ENCODE results near the gene CCDC87. TPM values are rescaled to one million over a fixed set of nuclear protein-coding genes. Genes with fewer than 3 reads are reported as not detected.

The CCDC87 gene
- total RNA-seq, 4 donors from 2014 or later, result 0.27 to 1.2 (median 1.1) TPM

GRCh38 chr11:66561178-66561974 is 31.5 kb downstream of the CCDC87 start:
- H3K9me3 ChIP-seq, result no peaks in the 10 kb centered on the region
- no peak overlapping the region for H3K4me3 ChIP-seq
- ATAC-seq, result no peak
- H3K27me3 ChIP-seq, result peaks cover 13% of the 10 kb centered on the region
- peaks cover 0 to 36% of the 10 kb centered on the region in 2 donors for H3K36me3 ChIP-seq
- TF ChIP-seq POLR2AphosphoS5 (IDR thresholded peaks at IDR 0.05), result no peak
- TF ChIP-seq, protein P1, sequence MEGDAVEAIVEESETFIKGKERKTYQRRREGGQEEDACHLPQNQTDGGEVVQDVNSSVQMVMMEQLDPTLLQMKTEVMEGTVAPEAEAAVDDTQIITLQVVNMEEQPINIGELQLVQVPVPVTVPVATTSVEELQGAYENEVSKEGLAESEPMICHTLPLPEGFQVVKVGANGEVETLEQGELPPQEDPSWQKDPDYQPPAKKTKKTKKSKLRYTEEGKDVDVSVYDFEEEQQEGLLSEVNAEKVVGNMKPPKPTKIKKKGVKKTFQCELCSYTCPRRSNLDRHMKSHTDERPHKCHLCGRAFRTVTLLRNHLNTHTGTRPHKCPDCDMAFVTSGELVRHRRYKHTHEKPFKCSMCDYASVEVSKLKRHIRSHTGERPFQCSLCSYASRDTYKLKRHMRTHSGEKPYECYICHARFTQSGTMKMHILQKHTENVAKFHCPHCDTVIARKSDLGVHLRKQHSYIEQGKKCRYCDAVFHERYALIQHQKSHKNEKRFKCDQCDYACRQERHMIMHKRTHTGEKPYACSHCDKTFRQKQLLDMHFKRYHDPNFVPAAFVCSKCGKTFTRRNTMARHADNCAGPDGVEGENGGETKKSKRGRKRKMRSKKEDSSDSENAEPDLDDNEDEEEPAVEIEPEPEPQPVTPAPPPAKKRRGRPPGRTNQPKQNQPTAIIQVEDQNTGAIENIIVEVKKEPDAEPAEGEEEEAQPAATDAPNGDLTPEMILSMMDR (IDR thresholded peaks at IDR 0.05), result no peak
- no peak for TF ChIP-seq POLR2A (IDR thresholded peaks at IDR 0.05)
- TF ChIP-seq EP300 (IDR thresholded peaks at IDR 0.05), result no peak
- 0% methylated on average over 1 of the region's 14 CpGs; no CpG with 5 or more reads in 1 of the 2 donors for WGBS, 2 donors (ENCODE audit: low coverage in 1 of 2)
- no peak overlapping the region for H3K27ac ChIP-seq
- H3K4me1 ChIP-seq, result peaks cover 0 to 15% (median 6%) of the 10 kb centered on the region in 3 donors

DNA sequence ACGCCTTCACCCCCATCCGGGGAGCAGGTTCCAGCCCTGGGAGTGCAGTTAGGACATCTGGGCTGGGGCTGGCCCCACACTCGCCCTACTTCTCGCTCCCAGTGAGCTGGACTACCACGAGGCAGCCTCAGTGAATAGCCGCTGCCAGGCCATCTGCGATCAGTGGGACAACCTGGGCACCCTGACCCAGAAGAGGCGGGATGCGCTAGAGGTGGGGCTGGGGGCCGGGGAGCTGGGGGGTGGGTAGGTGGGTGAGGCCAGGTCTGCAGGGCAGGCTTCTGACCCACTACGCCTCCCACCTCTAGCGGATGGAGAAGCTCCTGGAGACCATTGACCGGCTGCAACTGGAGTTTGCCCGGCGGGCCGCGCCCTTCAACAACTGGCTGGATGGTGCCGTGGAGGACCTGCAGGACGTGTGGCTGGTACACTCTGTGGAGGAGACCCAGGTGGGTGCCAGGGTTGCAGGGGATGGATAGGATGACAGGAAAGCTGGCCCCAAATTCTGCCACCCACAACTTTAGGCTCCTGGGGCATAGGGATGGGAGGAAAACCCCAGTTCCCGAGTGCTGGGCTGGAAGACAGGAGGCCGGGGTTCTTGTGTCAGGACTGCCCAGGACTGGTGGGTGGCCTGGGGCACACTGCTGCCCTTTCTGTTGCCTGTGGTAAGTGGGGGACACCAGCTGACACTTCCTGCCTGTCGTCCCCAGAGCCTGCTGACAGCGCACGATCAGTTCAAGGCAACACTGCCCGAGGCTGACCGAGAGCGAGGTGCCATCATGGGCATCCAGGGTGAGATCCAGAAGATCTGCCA is 32.8 kb downstream of the CCDC87 start:
- Histone ChIP-seq H3K4me3 (no peak overlapping the region), H3K4me1 (peaks cover 0 to 15% (median 6%) of the 10 kb centered on the region in 3 donors), H3K9me3 (no peaks in the 10 kb centered on the region), H3K36me3 (peaks cover 0 to 23% of the 10 kb centered on the region in 2 donors), H3K27ac (no peak overlapping the region), H3K27me3 (peaks cover 20% of the 10 kb centered on the region)
- WGBS, 2 donors (ENCODE audit: low coverage in 1 of 2), result no CpG with 5 or more reads among the region's 27 CpGs
- TF ChIP-seq POLR2A (IDR thresholded peaks at IDR 0.05) (no peak), EP300 (IDR thresholded peaks at IDR 0.05) (no peak), POLR2AphosphoS5 (IDR thresholded peaks at IDR 0.05) (no peak)
- TF ChIP-seq, protein P1 (IDR thresholded peaks at IDR 0.05), result no peak
- ATAC-seq, result no peak

DNA sequence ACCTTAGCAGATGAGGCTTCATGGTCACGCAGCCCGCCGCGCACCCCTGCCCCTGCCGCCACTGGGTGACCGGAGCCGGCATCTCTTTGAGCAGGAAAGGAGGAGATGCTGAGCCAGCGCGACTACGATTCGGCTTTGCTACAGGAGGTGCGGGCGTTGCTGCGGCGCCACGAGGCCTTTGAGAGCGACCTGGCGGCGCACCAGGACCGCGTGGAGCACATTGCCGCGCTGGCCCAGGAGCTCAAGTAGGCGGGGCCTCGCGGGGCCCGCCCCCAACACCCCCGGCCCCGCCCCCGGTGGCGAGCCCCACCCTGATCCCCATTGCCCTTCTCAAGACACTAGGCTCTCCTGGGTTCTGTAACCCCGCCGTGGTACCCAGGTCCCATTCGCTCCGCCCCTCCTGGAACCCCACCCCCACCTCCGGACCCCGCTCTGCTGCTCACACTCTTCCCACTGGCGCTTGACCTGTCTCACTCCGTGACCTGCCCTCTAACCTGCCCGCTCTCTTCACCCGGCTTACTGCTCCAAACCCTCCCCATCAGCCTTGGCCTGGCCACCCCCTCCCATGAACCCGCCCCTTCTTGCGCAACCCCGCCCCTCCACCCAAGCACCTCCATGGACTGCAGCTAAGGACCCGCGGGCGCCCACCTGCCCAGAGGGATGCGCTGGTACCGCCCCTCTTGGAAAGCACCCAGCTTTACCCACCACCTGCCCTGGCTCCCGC is 33.6 kb downstream of the CCDC87 start:
- Histone ChIP-seq H3K9me3 (no peaks in the 10 kb centered on the region), H3K36me3 (peaks cover 0 to 16% of the 10 kb centered on the region in 2 donors), H3K4me3 (peak overlapping the region in 1 of 2 donors; percentile 14), H3K27me3 (peaks cover 20% of the 10 kb centered on the region), H3K4me1 (peaks cover 0 to 15% (median 6%) of the 10 kb centered on the region in 3 donors), H3K27ac (no peak overlapping the region)
- TF ChIP-seq, protein P1 (IDR thresholded peaks at IDR 0.05), result no peak
- TF ChIP-seq POLR2A (IDR thresholded peaks at IDR 0.05), result no peak
- TF ChIP-seq POLR2AphosphoS5 (IDR thresholded peaks at IDR 0.05), result no peak
- no peak for TF ChIP-seq EP300 (IDR thresholded peaks at IDR 0.05)
- peak; percentile 63 for ATAC-seq
- WGBS, 2 donors (ENCODE audit: low coverage in 1 of 2), result 0 to 12% methylated on average over 3 of the region's 50 CpGs

DNA sequence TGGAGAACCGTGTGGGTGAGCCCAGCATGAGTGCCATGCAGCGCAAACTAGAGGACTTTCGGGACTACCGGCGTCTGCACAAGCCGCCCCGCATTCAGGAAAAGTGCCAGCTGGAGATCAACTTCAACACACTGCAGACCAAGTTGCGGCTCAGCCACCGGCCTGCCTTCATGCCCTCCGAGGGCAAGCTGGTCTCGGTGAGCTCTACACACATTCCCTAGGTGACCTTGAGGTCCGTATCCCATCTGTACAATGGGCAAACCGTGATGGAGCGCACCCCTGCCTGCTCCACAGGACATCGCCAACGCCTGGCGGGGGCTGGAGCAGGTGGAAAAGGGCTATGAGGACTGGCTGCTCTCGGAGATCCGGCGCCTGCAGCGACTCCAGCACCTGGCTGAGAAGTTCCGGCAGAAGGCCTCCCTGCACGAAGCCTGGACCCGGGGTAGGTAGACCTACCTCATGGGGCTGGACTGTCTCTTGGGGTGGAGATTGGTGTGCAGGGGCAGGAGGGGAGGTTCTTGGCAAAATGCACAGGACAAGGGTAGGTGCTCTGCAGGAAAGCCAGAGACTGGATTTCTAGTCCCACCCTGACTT is 35.0 kb downstream of the CCDC87 start:
- TF ChIP-seq POLR2AphosphoS5 (IDR thresholded peaks at IDR 0.05), result no peak
- TF ChIP-seq POLR2A (IDR thresholded peaks at IDR 0.05), result no peak
- TF ChIP-seq EP300 (IDR thresholded peaks at IDR 0.05), result no peak
- TF ChIP-seq, protein P1 (IDR thresholded peaks at IDR 0.05), result no peak
- WGBS, 2 donors (ENCODE audit: low coverage in 1 of 2), result 87% methylated on average over 3 of the region's 24 CpGs; no CpG with 5 or more reads in 1 of the 2 donors
- peaks cover 20% of the 10 kb centered on the region for H3K27me3 ChIP-seq
- H3K4me1 ChIP-seq, result peaks cover 0 to 15% (median 6%) of the 10 kb centered on the region in 3 donors
- ATAC-seq, result no peak
- H3K4me3 ChIP-seq, result no peak overlapping the region
- H3K27ac ChIP-seq, result no peak overlapping the region
- no peaks in the 10 kb centered on the region for H3K9me3 ChIP-seq
- peaks cover 0 to under 1% of the 10 kb centered on the region in 2 donors for H3K36me3 ChIP-seq
